ENCODE data around the gene FHL2. TPM values are rescaled to one million over a fixed set of nuclear protein-coding genes. Genes with fewer than 3 reads are reported as not detected.

The FHL2 gene
- total RNA-seq, 4 donors from 2014 or later, result 14.9 to 31.8 (median 21.4) TPM

DNA sequence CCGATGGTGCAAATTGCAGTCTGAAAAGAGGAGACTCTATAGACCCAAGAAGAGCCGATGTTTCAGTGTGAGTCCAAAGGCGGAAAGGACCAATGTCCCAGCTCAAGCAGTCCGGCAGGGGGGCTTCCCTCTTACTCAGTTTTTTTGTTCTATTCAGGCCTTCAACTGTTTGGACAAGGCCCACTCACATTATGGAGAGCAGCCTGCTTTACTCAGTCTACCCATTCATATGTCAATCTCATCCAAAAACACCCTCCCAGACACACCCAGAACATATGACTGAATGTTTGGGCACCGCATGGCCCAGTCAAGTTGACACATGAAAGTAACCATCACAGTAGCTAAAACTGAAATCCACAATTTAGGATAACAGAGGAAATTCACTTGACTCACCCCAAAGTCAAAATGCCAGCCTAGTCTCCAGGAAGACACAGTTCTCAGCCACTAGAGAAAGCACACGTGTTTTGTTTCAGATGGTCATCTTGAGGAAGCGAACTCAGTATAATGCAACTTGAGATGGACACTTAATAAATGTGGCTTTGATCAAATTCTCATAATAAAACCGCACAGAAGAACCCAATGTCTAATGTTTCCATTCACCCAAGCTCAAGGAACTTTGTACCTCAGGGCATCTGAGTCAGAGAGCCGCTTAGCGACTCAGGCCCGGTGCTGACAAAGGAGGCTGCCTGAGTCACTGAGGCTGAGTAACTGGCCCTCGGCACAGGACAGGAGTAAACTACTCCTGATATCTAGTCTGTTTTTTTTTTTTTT is 2.4 kb downstream of the FHL2 start:
- no peak for TF ChIP-seq POLR2A (IDR thresholded peaks at IDR 0.05)
- TF ChIP-seq, protein P1, sequence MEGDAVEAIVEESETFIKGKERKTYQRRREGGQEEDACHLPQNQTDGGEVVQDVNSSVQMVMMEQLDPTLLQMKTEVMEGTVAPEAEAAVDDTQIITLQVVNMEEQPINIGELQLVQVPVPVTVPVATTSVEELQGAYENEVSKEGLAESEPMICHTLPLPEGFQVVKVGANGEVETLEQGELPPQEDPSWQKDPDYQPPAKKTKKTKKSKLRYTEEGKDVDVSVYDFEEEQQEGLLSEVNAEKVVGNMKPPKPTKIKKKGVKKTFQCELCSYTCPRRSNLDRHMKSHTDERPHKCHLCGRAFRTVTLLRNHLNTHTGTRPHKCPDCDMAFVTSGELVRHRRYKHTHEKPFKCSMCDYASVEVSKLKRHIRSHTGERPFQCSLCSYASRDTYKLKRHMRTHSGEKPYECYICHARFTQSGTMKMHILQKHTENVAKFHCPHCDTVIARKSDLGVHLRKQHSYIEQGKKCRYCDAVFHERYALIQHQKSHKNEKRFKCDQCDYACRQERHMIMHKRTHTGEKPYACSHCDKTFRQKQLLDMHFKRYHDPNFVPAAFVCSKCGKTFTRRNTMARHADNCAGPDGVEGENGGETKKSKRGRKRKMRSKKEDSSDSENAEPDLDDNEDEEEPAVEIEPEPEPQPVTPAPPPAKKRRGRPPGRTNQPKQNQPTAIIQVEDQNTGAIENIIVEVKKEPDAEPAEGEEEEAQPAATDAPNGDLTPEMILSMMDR (IDR thresholded peaks at IDR 0.05 in 4 of 5, conservative IDR thresholded peaks at IDR 0.05 in 1 of 5), result no peak
- DNase-seq (peak; percentile 62 to 72), ATAC-seq (peak; percentile 43 to 68)
- Histone ChIP-seq H3K4me1 (peaks cover 26 to 43% of the 10 kb centered on the region in 2 donors), H3K27ac (peak overlapping the region; percentile 50 to 96 (median 88)), H3K9me3 (no peaks in the 10 kb centered on the region), H3K36me3 (no peaks in the 10 kb centered on the region), H3K27me3 (no peaks in the 10 kb centered on the region), H3K4me3 (peak overlapping the region in 2 of 4 donors; percentile 84 to 86)
- in situ Hi-C loops (cut with MboI; ENCODE audit: low sequenced_read_pairs in 4 of 4) (no loop called here), intact Hi-C loops (cut with DNase I; ENCODE audit: low total_unique reads) (loop anchor here (10.0 kb wide), 1 partner anchor 508 kb away; no protein-coding TSS in a partner anchor)

DNA sequence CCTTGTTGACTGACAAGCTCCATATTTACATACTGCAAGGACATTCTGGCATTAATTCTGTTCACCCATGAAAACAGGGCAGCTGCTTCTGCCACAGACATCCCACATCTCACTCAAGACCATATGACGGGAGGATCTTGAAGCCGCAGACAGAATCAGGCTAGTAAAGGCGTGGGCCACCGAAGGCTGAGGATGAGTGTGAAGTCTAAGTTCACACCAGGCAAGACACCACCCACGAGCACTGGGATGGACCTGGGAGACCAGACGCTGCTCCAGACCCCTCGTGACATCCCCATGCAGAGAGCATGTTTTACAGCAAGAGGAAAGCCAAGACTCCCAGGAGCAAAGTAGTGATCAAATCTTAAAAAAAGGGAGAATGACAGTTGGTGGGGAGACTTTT is 3.2 kb downstream of the FHL2 start:
- peaks cover 26 to 49% of the 10 kb centered on the region in 2 donors for H3K4me1 ChIP-seq
- H3K27me3 ChIP-seq, result no peaks in the 10 kb centered on the region
- H3K9me3 ChIP-seq, result no peaks in the 10 kb centered on the region
- no peaks in the 10 kb centered on the region for H3K36me3 ChIP-seq
- in situ Hi-C loops (cut with MboI; ENCODE audit: low sequenced_read_pairs in 4 of 4) (no loop called here), intact Hi-C loops (cut with DNase I; ENCODE audit: low total_unique reads) (loop anchor here (10.0 kb wide), 1 partner anchor 509 kb away; no protein-coding TSS in a partner anchor)
- TF ChIP-seq, protein P1 (IDR thresholded peaks at IDR 0.05 in 4 of 5, conservative IDR thresholded peaks at IDR 0.05 in 1 of 5), result no peak
- TF ChIP-seq POLR2A (IDR thresholded peaks at IDR 0.05), result no peak
- no peak overlapping the region for H3K4me3 ChIP-seq
- peak overlapping the region in 3 of 4 donors; percentile 50 to 96 (median 93) for H3K27ac ChIP-seq
- DNase-seq, result no peak
- no peak for ATAC-seq

DNA sequence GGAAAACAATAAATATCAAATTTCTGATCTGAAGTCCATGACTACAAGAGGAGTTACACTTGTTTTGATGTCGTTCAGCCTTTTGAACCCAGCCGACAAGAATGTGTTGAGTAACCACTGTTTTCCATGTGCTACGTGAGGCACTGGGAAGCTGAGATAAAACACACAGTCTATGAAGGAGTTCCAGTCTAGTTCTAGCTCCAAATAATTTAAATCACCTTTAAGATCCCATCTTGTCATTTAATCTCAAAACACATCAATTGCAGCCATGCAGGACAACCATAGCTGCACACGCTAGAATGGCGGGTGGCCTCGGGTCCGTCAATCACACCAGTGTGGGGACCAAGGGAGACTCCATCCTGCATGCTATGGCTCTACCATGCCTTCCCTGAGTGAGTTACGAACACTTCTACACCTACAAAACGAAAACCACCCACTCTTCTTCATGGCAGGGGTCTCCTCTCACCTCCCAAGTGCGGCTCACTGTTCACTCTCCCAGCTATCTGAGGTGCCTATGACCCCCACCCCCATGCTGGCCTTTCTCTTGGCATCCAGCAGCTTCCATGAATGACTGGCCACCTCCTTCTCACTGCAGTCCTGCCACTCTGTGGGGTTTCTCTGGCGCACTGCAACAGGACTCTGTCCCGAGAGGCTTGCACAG is 3.8 kb downstream of the FHL2 start:
- Histone ChIP-seq H3K9me3 (no peaks in the 10 kb centered on the region), H3K4me1 (peaks cover 26 to 54% of the 10 kb centered on the region in 2 donors), H3K27me3 (no peaks in the 10 kb centered on the region), H3K4me3 (no peak overlapping the region), H3K27ac (peak overlapping the region in 3 of 4 donors; percentile 23 to 93 (median 50)), H3K36me3 (no peaks in the 10 kb centered on the region)
- in situ Hi-C loops (cut with MboI; ENCODE audit: low sequenced_read_pairs in 4 of 4) (no loop called here), intact Hi-C loops (cut with DNase I; ENCODE audit: low total_unique reads) (loop anchor here (10.0 kb wide), 1 partner anchor 510 kb away; no protein-coding TSS in a partner anchor)
- DNase-seq, result no peak
- TF ChIP-seq POLR2A (IDR thresholded peaks at IDR 0.05), result no peak
- TF ChIP-seq, protein P1 (IDR thresholded peaks at IDR 0.05 in 4 of 5, conservative IDR thresholded peaks at IDR 0.05 in 1 of 5), result no peak
- ATAC-seq, result no peak

DNA sequence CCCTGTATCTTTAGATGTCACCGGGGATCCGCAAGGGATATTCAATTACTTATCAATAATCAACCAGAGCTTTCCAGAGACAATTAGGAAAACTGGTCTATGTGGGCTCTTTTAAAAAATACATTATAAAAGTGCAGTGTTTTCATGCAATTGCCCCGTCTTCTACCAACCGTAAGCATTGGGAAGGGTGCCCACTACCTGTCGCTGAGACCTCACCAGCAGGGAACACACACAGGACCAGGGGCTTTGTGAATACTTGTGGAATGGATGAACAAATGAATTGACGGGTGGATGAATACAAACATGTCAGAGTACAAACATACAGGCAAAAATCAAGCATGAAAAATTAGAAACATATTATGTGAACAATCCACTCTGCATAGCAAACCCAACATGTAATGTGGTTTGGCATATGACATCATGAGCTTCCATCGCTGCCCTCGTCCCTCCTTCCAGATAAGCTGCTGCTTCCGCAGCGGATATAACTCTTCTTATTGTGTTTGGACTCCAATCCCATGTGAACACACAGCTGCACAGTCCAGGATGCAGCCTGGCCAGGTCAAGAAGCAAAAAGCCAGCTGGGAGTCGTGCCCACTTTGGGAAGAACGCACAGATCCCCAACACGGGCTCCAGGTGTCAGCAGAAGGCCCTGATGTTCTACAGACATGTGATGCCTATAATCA is 5.3 kb downstream of the FHL2 start:
- TF ChIP-seq, protein P1 (IDR thresholded peaks at IDR 0.05 in 4 of 5, conservative IDR thresholded peaks at IDR 0.05 in 1 of 5), result no peak
- no peak for TF ChIP-seq POLR2A (IDR thresholded peaks at IDR 0.05)
- DNase-seq (no peak), ATAC-seq (no peak)
- Histone ChIP-seq H3K9me3 (no peaks in the 10 kb centered on the region), H3K27ac (peak overlapping the region; percentile 11 to 93 (median 30)), H3K4me3 (no peak overlapping the region), H3K27me3 (no peaks in the 10 kb centered on the region), H3K36me3 (no peaks in the 10 kb centered on the region), H3K4me1 (peaks cover 37 to 66% of the 10 kb centered on the region in 2 donors)
- in situ Hi-C loops (cut with MboI; ENCODE audit: low sequenced_read_pairs in 4 of 4), result no loop called here
- intact Hi-C loops (cut with DNase I; ENCODE audit: low total_unique reads), result loop anchor here (10.0 kb wide), 1 partner anchor 511 kb away; no protein-coding TSS in a partner anchor

Data from gastrocnemius medialis (tissue), 4 donors.